GM21737 (cell line): ENCODE results near the gene ACD.
A peak's percentile ranks its signal among the peaks of the same experiment; 100 is the strongest.

Source experiments
- ATAC-seq: cut with Tn5 transposase; IDR thresholded peaks from one replicate; pipeline ENCODE4 v1.9.1; 2021; ENCODE audit warnings: mild to moderate bottlenecking, moderate library complexity; ENCODE audit not compliant: unreplicated experiment

Gene ACD

DNA sequence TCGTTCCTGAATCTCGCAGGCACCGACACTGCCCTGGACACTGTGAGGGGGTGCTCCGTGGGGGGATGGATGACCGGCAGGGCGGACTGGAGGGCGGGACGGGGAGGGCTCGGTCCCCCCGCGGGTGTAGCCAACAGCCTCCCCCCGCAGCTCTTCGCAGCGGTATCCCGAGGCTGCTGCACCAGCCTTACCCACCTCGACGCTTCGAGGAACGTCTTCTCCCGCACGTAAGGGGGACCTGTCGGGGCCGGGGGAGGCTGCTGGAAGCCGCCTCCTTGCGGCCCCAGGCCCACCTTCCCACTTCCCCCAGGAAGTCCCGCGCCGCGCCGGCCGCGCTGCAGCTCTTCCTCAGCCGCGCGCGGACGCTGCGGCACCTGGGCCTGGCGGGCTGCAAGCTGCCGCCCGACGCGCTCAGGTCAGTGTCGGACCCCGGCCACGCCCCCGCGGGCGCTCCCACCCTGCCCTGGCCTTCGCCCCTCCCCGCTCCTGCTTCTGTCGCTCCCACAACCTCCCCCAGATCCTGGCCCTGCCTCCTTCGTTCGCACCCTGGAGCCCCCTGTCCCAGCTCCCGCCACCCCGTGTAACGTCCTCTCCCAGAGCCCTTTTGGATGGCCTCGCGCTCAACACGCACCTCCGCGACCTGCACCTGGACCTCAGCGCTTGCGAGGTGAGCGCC is 11.8 kb downstream of the ACD start:
- no peak for ATAC-seq

- no peak for ATAC-seq
These were observed 12.4 kb downstream of the ACD start for GRCh38 chr16:67647681-67648080.

DNA sequence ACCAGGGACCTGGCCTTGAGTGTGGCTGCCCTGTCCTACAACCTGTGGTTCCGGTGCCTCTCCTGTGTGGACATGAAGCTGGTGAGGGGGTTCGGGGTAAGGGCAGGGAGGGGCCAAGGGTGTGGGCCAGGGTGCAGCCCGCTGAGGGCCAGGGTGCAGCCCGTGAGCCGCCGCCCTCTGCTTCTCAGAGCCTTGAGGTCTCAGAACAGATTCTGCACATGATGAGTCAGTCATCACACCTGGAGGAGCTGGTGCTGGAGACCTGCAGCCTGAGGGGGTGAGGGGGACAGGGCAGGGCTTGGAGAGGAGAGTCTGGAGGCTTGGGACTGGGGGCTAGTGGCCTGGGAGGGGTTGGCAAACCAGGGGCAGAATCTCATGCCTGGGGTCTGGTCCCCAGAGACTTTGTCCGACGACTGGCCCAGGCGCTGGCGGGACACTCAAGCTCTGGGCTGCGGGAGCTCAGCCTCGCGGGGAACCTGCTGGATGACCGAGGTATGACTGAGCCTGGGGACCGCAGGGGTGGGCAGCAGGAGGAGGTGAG is 12.9 kb downstream of the ACD start:
- ATAC-seq = no peak

DNA sequence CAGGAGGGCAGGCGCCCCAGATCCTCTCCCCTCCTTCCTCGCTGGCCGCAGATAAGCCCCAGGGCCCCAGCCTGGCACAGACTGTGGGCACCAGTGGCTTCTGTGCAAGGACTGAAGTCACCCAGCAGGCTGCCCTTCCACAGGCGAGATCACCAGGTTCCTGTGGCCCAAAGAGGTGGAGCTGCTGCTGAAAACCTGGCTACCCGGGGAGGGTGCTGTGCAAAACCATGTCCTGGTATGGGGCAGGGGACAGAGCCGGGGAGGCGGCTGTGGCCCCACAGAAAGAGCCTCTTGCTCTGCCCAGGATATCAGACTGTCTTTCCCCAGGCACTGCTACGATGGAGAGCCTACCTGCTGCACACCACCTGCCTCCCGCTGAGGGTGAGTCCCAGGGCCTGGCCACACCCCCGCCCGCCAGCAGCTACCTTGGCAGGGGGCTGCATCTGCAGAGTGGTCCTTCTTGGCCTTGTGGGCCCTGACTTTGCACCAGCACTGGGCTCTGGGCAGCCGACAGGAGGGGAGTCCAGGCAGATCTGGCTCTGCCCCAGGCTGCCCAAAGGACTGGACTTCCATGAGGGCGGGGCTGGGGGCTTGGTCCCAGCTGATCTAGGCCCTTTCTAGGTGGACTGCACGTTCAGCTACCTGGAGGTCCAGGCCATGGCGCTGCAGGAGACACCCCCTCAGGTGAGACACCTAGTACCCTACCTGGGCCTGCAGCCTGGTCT is 14.5 kb downstream of the ACD start:
- peak; percentile 4 for ATAC-seq

DNA sequence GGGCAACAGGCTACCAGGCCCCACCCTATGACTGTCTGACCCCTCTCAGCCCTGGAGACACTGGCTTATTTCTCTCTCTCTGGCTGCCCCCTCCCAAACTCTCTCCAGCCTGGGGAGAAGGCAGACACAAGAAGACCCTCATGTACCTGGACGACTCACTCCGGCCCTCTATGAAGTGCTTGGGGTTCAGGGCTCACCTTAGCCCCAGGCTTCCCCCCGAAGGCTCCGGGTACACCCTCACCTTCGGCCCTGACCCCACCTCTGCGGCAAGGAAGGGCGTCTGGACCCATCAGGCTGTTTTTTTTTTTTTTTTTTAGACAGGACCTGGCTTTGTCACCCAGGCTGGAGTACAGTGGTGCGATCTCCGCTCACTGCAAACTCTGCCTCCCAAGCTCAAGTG is 16.0 kb downstream of the ACD start:
- ATAC-seq = no peak

DNA sequence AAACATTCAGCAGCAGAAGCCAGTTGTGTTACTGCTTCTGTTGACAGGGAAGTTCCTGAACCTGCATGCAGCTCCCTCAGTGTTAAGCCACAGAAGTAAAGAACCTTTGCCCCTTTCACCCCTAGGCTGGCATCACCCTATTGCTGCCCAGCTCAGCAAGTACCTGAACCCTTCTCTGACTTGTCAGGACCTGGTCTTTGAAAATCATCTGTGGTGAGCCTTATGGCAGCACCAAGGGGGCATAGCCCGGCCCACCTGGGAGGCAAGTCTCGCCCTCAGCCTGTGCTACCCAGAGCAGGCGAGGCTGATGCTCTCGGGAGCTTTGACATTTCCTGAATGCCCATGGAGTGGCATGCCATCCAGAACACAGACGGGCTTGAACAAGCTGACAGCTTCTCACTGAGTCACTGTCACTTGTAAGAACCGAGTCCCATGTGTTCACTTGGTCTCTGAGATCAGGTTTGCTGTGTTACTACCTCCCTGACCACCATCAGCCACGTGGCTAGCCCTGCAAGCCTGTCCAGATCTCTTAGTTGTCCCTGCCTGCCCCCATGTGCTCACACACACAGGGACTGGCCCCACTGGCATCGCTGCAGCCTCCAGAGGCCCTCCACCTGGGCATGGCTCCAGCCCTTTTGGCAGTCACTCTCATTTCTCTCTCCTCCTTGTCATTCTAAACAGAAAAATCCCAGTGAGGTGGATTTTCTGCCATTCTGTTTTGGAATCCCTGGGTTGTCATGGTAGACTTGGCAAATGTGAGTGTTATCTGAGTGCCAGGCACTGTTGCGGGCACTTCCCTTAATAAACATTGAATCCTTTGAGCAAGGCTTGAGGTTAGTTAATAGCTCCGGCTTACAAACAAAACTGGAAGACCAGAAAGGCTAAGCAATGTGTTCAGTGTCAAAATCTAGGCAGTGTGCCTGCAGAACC is 18.0 kb downstream of the ACD start:
- ATAC-seq = no peak

DNA sequence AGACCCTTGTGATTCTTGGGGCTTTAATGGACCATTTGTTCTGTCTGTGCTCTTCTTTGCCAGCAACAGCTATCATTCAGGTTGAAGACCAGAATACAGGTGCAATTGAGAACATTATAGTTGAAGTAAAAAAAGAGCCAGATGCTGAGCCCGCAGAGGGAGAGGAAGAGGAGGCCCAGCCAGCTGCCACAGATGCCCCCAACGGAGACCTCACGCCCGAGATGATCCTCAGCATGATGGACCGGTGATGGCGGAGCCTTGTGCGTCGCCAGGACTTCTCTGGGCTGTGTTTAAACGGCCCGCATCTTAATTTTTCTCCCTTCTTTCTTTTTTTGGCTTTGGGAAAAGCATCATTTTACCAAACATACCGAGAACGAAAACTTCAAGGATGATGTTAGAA is 22.4 kb downstream of the ACD start:
- no peak for ATAC-seq

GRCh38 chr16:67636713-67637112 is 23.3 kb downstream of the ACD start:
- ATAC-seq = no peak

DNA sequence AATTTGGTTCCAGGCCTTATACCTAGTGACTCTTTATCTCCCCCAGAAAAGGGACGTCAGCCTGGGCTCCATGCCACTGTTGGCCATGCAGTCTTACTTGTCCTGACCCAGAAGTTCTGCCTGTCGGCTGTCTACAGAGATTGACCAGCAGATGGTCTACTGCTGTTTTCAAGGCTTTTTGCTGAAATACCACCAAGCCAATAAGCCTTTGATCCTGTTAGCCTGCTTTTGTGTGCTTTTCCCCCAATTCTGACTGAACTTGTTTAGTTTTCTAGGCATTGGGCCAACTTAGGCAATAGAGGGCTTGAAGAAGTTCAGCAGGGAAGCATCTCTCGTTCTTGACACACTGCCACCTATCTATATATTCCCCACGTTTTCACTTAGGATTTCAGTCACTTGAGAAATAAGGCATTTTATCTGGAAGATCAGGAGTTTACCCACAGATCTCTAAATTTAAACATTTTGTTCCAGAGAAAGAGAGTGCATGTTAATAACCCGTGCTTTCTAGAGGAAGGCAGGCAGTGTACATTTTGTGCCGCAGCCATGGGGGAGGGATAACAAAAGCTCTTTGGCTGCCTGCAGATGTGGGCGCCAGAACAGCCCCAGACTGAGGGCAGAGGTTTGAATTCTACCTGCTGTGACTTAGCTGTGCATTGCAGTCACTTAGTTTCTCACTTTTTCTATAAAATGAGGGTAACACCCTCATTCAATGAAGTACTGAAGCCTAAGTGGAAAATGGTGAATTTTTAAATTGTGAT is 27.5 kb downstream of the ACD start:
- no peak for ATAC-seq

DNA sequence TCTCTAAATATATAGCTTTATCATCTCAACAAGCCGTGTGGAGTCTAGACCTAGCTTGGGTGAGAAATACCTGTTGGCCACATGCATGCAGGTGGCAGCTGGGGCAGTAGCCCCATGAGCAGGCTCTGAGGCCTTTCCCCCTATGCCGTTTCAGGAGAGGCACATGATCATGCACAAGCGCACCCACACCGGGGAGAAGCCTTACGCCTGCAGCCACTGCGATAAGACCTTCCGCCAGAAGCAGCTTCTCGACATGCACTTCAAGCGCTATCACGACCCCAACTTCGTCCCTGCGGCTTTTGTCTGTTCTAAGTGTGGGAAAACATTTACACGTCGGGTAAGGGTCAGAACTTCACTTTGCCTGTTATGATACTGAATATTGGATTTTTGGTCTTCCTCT is 31.8 kb downstream of the ACD start:
- no peak for ATAC-seq

DNA sequence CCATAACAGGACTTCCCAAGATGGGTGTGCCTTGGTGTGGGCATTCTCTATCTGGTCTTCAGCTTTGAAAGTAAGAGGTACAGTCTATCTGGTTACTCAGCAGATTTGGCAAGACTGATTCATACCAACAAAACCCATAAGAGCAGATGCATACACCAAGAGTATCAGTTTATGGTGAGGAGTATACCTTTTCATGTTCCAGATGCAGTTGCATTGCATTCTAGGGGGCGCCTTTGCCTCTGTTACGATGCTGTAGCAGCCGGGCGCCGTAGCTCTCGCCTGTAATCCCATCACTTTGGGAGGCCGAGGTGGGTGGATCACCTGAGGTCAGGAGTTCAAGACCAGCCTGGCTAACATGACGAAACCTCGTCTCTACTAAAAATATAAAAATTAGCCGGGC is 46.3 kb downstream of the ACD start:
- ATAC-seq = no peak

GRCh38 chr16:67608364-67608763 is 51.7 kb downstream of the ACD start:
- no peak for ATAC-seq
